Fibroblast of skin of back (primary cell): ENCODE measurements around the gene FAM219B.

ENCODE experiments used
- DNase-seq: peaks from one replicate; pipeline ENCODE4 v3.0.0-alpha.2; 2013

FAM219B gene

GRCh38 chr15:74873036-74873755 is 33.5 kb downstream of the FAM219B start, which contains the start of gene SCAMP2:
Gene SCAMP2, minus strand, starts transcription at chr15:74873365. Its CDS starts 110 bp downstream, at chr15:74873255.
- DNase-seq, result peak; percentile 97

- no peak for DNase-seq
Observed at GRCh38 chr15:74872702-74873035, 34.0 kb downstream of the FAM219B start.

GRCh38 chr15:74870436-74871215 is 36.0 kb downstream of the FAM219B start:
- DNase-seq, result no peak

GRCh38 chr15:74869726-74870407 is 36.8 kb downstream of the FAM219B start:
- no peak for DNase-seq

GRCh38 chr15:74869372-74869725 is 37.3 kb downstream of the FAM219B start:
- peak; percentile 18 for DNase-seq

- DNase-seq, result no peak
Observed at GRCh38 chr15:74868059-74868458, 38.6 kb downstream of the FAM219B start.

- DNase-seq, result no peak
Observed at GRCh38 chr15:74867466-74868038, 39.1 kb downstream of the FAM219B start.

- DNase-seq, result peak; percentile 47
Observed at GRCh38 chr15:74866090-74866489, 40.6 kb downstream of the FAM219B start.

GRCh38 chr15:74865316-74865715 is 41.3 kb downstream of the FAM219B start:
- no peak for DNase-seq

- no peak for DNase-seq
Observed at GRCh38 chr15:74864296-74864695, 42.4 kb downstream of the FAM219B start.

- DNase-seq, result no peak
Observed at GRCh38 chr15:74863239-74864056, 43.2 kb downstream of the FAM219B start.

- no peak for DNase-seq
Observed at GRCh38 chr15:74858369-74858740, 48.3 kb downstream of the FAM219B start.

GRCh38 chr15:74857671-74858368 is 48.8 kb downstream of the FAM219B start:
- no peak for DNase-seq

GRCh38 chr15:74857082-74857655 is 49.5 kb downstream of the FAM219B start:
- no peak for DNase-seq

GRCh38 chr15:74856537-74856936 is 50.1 kb downstream of the FAM219B start:
- DNase-seq, result no peak

- DNase-seq, result no peak
Observed at GRCh38 chr15:74855857-74856256, 50.8 kb downstream of the FAM219B start.

GRCh38 chr15:74854453-74855022 is 52.1 kb downstream of the FAM219B start:
- DNase-seq, result no peak

- no peak for DNase-seq
Observed at GRCh38 chr15:74851960-74852359, 54.7 kb downstream of the FAM219B start.

- no peak for DNase-seq
Observed at GRCh38 chr15:74850393-74850792, 56.3 kb downstream of the FAM219B start.
